ENCODE results near the gene SPSB4.
"Not testable (repeated sequence)": the region's sequence is repeated elsewhere in the genome, so short reads cannot be mapped to it uniquely, and the experiment has no call there.

The SPSB4 gene

GRCh38 chr3:141095546-141095937 is 44.4 kb downstream of the SPSB4 start:
- no peak for DNase-seq

DNA sequence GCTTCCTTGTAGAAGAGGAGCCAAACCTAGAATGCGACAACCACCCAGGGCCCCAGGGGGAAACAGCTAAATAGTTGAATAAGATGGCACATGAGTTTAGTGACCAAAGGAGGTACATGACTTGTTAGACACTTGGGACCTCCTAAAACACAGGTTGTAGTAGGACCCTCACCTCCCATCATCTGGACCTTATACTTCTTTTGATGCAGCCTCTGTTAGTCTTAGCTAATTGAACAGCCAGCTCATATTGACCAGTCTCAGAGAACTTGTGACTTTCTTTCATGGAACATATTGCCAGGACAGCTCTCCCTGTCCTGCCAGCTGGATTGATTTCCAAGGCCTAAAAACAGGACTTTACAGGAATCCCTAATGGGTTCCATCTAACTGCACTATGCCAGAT is 45.0 kb downstream of the SPSB4 start:
- no peak for DNase-seq

- no peak for DNase-seq
Measured at GRCh38 chr3:141096981-141097380, 45.8 kb downstream of the SPSB4 start.

DNA sequence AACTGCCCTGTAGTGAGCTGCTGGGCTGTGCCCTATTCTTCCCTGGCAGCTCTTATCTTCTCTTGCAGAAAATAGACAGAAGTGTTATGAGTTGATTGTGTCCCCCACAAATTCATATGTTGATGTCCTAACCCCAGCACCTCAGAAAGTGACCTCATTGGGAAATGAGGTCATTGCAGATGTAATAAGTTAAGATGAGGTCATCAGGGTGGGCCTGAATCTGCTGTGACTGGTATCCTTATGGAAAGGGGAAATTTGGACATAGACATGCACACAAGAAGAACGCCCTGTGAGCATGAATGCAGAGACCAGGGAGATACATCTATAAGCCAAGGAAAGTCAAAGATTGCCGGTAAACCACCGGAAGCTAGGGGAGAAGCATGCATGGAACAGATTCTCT is 49.0 kb downstream of the SPSB4 start:
- DNase-seq: no peak

DNA sequence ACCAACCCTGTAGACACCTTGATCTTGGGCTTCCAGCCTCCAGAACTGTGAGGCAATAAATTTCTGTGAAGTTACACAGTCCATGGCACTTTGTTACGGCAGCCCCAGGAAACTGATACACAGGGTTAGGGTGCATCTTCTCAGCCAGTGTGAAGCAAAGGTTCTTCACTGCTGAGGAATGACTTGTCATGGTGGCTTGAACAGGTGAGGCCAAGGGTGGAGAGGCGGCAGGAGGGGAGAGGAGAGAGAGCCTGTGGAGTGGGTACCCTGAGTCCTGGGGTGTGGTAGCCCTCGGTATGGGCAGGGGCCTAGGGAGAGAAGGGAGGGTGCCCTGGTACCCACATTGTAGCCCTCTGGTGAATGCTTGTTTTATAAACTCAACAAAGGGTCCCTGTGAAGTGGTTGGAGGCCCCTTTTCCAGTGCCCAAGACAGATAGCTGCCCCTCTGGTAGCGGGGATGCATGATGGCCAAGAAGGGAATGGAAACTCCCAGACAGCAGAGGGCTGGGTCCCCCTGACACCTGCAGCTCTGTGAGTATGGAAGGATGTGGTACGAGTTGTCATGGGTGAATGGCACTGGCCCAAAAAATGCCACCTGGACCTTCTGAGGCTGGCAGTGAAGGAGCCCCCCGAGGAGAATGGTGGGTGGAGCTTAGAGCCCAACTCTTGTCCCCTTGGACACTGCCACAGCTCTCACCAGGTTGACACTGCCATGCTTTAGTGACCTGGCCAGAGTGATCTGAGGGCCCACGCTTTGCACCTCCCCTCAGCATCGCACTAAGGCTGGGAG is 49.6 kb downstream of the SPSB4 start:
- DNase-seq: no peak

- DNase-seq: no peak
Measured at GRCh38 chr3:141102372-141102771, 51.2 kb downstream of the SPSB4 start.

GRCh38 chr3:141103067-141103466 is 51.9 kb downstream of the SPSB4 start:
- DNase-seq: no peak

DNA sequence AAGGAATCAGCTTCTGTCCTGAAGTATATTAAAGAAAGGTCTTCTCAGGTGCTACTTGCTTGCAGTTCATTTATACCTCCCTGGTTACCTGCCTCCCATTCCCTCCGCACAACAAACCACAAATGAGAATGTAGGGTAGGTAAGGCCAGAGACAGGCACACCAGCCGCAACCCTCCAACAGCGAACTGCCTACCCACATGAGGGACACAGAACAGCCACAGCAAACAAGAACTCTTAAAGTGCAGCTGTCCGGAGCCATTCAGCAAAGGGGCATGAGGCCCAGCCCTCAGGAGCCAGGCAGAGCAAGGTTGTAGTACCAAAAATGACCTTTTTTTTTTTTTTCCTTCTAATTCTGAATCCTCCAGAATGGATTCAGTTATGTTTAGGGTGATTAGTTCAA is 52.4 kb downstream of the SPSB4 start:
- no peak for DNase-seq

DNA sequence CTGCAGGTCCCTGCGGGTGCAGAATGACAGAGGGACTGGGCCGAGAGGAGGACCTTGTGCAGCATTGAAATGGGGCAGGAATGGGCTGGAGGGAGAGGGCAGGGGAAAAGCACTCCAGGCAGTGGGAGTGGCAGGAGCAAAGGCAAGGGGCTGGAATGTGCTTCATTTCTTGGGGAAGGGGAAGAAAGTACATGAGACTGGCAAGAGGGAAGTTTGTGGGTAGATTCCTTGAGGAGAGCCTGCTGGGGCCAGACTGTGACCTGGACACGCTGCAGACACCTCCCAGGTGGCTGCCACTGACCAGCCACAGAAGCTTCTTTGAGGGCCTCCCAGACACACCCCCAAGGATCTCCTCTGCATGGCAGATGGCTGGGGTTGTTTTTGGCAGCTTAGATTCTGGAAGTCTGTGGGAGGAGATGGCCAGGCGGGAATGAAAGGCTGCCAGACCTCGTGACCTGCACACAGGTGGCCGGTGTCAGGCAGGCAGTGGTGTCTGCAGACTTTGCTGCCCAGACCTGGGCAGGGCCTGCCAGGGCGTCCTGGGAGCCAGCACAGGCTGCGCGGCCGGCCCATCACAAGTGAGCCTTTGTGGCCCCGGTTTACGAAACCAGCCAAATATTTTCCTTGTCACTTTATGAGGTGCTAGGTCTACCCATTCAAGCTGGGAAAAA is 53.1 kb downstream of the SPSB4 start:
- no peak for DNase-seq

DNA sequence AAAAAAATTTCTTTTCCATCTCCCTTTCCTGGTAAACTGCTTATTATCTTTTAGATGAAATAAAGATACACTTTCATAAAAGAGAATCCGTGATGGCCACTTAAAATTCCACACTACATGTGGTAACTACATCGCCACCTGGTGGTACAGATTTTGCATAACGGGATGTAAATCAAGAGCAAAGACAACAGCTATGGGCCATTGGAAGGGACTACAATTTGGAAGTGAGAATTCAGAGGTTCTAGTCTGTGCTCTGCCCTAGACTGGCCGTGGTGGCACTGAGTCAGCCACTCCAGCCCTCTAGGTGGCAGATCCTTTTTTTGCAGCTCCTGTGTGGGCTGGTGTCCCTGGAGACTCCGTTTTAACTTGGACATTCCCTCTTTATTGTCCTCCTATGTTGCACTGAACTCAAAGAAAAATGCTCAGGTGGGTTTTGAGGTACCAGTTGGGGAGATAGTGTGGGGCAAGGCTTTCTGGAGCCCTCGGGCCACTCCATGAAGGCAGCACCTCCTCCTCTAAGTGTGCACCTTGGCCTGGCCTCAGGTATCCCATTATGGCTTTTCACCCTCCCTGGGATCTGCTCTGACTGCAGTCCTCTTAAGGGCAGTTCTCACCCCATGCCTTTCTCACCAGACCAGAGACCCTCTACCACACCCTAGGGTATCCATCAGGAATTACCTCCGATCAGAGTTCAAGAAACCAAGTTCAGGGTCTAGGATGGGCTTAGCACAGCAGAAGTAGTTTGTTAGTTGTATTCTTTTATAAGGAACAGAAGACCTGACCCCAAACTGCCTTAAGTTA is 54.9 kb downstream of the SPSB4 start:
- peak; percentile 73 to 89 for DNase-seq

- DNase-seq: no peak
Measured at GRCh38 chr3:141106842-141107241, 55.7 kb downstream of the SPSB4 start.

- DNase-seq: no peak
Measured at GRCh38 chr3:141108039-141108438, 56.9 kb downstream of the SPSB4 start.

GRCh38 chr3:141109751-141110150 is 58.6 kb downstream of the SPSB4 start:
- no peak for DNase-seq

GRCh38 chr3:141110322-141110721 is 59.2 kb downstream of the SPSB4 start:
- DNase-seq: no peak

DNA sequence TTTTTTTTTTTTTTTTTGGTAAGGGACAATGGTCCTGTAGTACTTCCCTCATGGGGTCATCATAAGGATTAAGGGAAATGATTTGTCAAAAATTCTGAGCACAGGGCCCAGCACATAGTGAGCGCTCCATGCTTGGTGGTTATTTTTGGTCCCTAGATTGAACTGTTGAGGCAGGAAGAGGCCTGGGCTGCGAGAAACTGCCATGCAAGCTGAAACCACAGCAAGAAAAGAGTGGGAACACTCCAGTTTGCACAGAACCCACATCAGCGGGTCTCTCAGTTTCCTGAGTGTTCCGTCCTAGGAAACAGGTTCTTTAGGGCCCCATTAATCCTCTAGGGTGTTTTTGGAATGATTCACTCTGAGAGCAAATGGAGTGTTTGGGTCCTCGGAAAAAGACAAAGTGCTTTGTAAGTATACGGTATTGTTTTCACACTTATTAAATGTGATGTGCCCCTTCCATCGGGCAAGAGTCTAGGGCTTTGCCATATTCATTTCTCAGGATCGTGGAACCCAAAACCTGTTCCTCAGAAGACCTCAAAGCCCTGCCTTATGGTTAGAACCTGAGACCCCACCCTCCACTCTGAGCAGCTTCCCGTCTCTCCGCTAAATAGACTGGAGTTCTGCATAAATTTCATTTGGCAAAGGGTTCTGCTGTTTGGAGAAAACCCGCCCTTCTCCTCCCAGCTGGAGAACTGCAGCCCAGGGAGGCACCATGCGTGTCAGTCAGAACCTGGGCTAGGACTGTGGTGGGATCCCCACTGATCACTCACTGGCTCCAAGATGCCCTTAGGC is 60.4 kb downstream of the SPSB4 start:
- no peak for DNase-seq

GRCh38 chr3:141112686-141113297 is 61.6 kb downstream of the SPSB4 start:
- DNase-seq: no peak

DNA sequence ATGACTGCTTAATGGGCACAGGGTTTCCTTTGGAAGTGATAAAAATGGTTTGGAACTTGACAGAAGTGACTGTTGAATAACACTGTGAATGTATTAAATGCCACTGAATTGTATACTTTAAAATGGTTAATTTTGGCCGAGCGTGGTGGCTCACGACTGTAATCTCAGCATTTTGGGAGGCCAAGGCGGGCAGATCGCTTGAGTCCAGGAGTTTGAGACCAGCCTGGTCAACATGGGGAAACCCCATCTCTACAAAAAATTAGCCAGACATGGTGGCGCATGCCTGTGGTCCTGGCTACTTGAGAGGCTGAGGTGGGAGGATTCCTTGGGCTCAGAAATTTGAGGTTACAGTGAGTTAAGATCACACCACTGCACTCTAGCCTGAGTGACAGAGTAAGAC is 62.5 kb downstream of the SPSB4 start:
- DNase-seq: not testable (repeated sequence)

DNA sequence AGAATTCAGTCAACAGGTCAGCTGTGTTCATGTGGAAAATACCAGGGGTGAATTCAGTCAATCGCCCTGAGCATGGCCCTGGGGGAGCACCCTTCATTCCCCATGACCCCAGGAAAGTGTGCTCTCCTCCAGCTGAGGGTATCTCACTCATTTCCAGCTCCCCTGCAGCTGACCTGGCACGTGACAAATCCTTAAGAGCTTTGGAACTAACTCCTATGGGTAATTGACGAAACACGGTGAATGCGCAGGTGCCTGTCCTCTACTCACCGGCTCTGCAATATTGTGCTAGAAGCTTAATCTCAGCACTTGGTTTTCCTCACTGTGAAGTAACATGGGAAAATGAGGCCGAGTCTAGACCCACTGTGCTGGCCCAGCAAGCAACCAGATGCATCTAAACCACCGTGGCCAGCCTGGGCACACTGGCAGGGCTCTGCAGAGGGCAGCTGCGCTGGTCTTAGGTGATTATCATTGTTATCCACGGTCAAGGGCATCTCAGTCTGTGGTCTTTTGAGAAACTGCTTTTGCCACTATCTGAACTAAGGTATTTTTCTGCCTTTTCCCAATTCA is 63.1 kb downstream of the SPSB4 start:
- DNase-seq: no peak

- no peak for DNase-seq
Measured at GRCh38 chr3:141114816-141115460, 63.8 kb downstream of the SPSB4 start.

- peak in 1 of 2 donors; percentile 3 for DNase-seq
Measured at GRCh38 chr3:141115789-141116541, 64.8 kb downstream of the SPSB4 start.

- DNase-seq: no peak
Measured at GRCh38 chr3:141116721-141117120, 65.6 kb downstream of the SPSB4 start.
